Lower lobe of right lung (tissue), 2 donors: Measurements from ENCODE around the gene RNF224. TPM values are rescaled to one million over a fixed set of nuclear protein-coding genes. Genes with fewer than 3 reads are reported as not detected.

ENCODE experiments used
- ATAC-seq, 2 donors: fragments of 200-7000 bp; cut with Tn5 transposase; one replicate each; pipeline ENCODE4 v1.9.1; 2020 to 2022; ENCODE audit warnings: mild to moderate bottlenecking in 2 of 2, moderate library complexity in 2 of 2
- DNase-seq: peaks from one replicate; pipeline ENCODE4 v3.0.0-alpha.2; 2020
- H3K27ac ChIP-seq: fragments of 200-600 bp; one replicate; pipeline ENCODE4 v1.8.0; 2022
- H3K27me3 ChIP-seq: fragments of 200-600 bp; one replicate; pipeline ENCODE4 v1.8.0; 2022; ENCODE audit warnings: low read depth
- H3K36me3 ChIP-seq: fragments of 200-600 bp; one replicate; pipeline ENCODE4 v1.8.0; 2022; ENCODE audit warnings: mild to moderate bottlenecking
- H3K4me1 ChIP-seq: fragments of 200-600 bp; one replicate; pipeline ENCODE4 v1.8.0; 2022
- H3K4me3 ChIP-seq: fragments of 200-600 bp; one replicate; pipeline ENCODE4 v1.8.0; 2022; ENCODE audit warnings: mild to moderate bottlenecking
- H3K9me3 ChIP-seq: fragments of 200-600 bp; one replicate; pipeline ENCODE4 v1.8.0; 2022
- CTCF ChIP-seq: fragments of 200-600 bp; IDR thresholded peaks from one replicate; pipeline ENCODE4 v1.8.0; 2022; ENCODE audit warnings: antibody characterized with exemption, mild to moderate bottlenecking
- intact Hi-C: fragments of 100-400 bp; cut with DNase I; formaldehyde crosslinking; loops from one replicate; pipeline ENCODE4 v1.11.0; 2022
- total RNA-seq: library from RNA; stranded (reverse); fragmentation: NEBNext Ultra II Directional; extraction: Animal tissue kit (Norgen Biotek cat#: 25700); gene quantifications from one replicate; pipeline ENCODE4 v1.2.1, GENCODE V29; 2021
- donor health status: DM: no; HTN: yes; CAD: no; lungs with severe emphysema.

Gene RNF224
- total RNA-seq, 1 donor from 2014 or later, result 0.21 TPM

DNA sequence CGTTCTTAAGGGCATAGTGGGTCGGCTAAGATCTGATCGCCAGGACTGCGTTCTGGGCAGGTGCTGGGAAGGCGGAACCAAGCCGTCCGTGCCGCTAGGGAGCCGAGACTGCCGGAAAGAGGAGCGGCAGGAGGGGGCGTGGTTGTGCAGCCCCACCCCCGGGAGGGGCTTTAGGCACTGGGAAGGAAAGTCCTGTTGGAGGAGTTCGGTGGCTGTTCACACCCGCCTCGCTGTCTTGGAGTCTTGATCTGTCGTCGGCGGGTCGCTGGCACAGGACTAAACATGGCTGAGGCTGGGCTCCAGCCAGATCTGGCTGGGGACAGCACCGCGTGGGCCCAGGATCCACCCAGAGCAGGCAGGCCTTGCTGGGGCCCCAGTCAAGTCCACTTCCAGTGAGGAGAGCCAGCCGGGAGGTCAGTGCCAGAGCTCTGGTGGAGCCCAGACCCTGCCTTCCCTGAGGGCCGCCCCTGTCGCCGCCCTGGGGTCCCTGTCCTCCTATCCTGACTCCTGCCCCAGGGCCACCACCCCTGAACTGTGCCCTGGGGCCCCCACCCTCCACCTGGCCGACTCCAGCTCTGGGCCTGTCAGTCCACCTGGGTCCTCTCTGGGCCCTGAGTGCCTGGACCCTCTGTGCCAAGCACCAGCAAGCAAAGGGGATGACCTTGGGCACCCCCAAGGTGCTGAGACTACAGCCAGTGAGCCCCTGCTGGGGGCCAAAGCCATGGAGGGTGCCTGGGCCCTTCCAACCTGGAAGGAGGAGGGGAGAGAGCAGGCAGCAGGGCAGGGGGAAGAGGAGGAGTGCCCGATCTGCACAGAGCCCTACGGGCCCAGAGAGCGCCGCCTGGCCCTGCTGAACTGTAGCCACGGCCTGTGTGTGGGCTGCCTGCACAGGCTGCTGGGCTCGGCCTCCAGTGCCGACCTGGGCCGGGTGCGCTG is 9.8 kb upstream of the RNF224 start:
- ATAC-seq (peak; percentile 71 to 81), DNase-seq (peak; percentile 85)
- Histone ChIP-seq H3K36me3 (peaks cover 16% of the 10 kb centered on the region), H3K4me3 (peak overlapping the region; percentile 47), H3K27me3 (no peaks in the 10 kb centered on the region), H3K9me3 (no peaks in the 10 kb centered on the region), H3K4me1 (peaks cover 27% of the 10 kb centered on the region), H3K27ac (peak overlapping the region; percentile 67)
- intact Hi-C loops, result no loop called here
- no peak for TF ChIP-seq CTCF

DNA sequence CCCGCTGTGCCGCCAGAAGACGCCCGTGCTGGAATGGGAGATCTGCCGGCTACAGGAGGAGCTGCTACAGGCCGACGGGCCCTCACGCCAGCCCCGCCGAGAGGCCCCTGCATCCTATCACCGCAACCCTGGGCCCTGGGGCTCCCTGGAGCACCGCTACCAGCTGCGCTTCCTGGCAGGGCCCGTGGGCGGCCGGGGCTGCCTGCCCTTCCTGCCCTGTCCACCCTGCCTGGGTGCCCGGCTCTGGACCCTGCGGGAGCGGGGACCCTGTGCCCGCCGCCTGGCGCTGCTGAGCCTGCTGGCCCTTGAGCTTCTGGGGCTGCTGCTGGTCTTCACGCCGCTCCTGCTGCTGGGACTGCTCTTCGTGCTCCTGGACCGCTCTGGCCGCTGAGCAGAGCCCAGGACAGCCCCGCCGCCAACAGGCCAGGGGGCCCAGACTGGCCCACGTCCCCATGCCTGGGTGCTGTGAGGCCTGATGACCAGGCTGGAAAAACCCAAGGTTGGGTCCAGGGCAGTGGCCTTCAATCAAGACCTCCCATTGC is 9.0 kb upstream of the RNF224 start:
- Histone ChIP-seq H3K9me3 (no peaks in the 10 kb centered on the region), H3K36me3 (peaks cover 16% of the 10 kb centered on the region), H3K27me3 (no peaks in the 10 kb centered on the region), H3K4me1 (peaks cover 33% of the 10 kb centered on the region), H3K27ac (peak overlapping the region; percentile 67), H3K4me3 (no peak overlapping the region)
- TF ChIP-seq CTCF, result no peak
- no peak for ATAC-seq
- DNase-seq, result no peak
- intact Hi-C loops, result no loop called here

- Histone ChIP-seq H3K4me3 (no peak overlapping the region), H3K9me3 (no peaks in the 10 kb centered on the region), H3K27me3 (no peaks in the 10 kb centered on the region), H3K4me1 (peaks cover 33% of the 10 kb centered on the region), H3K36me3 (peaks cover 16% of the 10 kb centered on the region), H3K27ac (peak overlapping the region; percentile 46)
- intact Hi-C loops, result no loop called here
- no peak for DNase-seq
- TF ChIP-seq CTCF, result no peak
- ATAC-seq, result peak; percentile 2 to 44
These were observed 8.5 kb upstream of the RNF224 start for GRCh38 chr9:137218754-137219271.

- no peak overlapping the region for H3K4me3 ChIP-seq
- no peak overlapping the region for H3K27ac ChIP-seq
- intact Hi-C loops, result no loop called here
- H3K4me1 ChIP-seq, result peaks cover 41% of the 10 kb centered on the region
- no peaks in the 10 kb centered on the region for H3K9me3 ChIP-seq
- no peaks in the 10 kb centered on the region for H3K27me3 ChIP-seq
- TF ChIP-seq CTCF, result no peak
- ATAC-seq (no peak), DNase-seq (no peak)
- H3K36me3 ChIP-seq, result peaks cover 16% of the 10 kb centered on the region
These were observed 7.5 kb upstream of the RNF224 start for GRCh38 chr9:137219757-137220316.

DNA sequence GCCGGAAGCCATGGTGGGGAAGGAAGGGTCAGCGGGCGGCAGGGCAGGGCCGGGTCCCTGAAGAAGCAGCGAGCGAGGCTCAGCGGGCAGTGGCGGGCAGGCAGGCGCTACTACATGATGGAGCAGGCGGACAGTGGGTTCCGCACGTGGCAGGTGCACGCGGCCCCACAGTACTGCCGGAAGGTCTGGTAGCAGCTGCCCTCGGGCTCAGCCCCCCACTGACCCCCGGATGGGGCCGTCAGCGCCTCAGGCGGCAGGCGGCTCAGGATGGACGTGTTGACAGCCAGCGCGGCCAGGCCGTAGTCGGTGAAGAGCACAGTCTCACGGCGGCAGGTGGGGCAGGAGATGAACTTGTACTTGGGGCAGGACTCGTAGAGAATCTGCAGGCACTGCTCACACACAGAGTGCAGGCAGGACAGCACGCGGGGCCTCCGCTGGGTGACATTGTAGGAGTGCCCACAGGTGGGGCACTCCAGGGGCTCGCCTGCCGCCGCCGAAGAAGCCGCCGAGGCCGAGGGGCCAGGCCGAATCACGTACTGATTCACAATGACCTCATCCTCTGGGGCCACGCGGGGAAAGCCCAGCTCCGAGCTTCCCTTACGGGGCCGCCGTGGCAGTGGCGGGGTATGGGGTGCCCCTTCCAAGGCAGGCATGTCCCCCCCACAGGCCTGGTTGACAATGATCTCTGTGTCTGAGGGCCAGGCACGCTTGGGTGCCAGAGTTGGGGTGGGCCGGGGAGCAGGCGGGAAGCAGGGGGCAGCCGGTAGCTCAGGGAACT is 6.8 kb upstream of the RNF224 start:
- Histone ChIP-seq H3K36me3 (peaks cover 12% of the 10 kb centered on the region), H3K27ac (no peak overlapping the region), H3K4me1 (peaks cover 41% of the 10 kb centered on the region), H3K4me3 (no peak overlapping the region), H3K9me3 (no peaks in the 10 kb centered on the region), H3K27me3 (no peaks in the 10 kb centered on the region)
- intact Hi-C loops, result no loop called here
- DNase-seq (no peak), ATAC-seq (no peak)
- TF ChIP-seq CTCF, result no peak
